Upper lobe of left lung (tissue), 6 donors: ENCODE data around the gene ZSCAN16. TPM values are rescaled to one million over a fixed set of nuclear protein-coding genes. Genes with fewer than 3 reads are reported as not detected.
A peak's percentile ranks its signal among the peaks of the same experiment; 100 is the strongest.
"Not testable (repeated sequence)": the region's sequence is repeated elsewhere in the genome, so short reads cannot be mapped to it uniquely, and the experiment has no call there.

ENCODE experiments used
- ATAC-seq, 2 donors: fragments of 200-7000 bp; cut with Tn5 transposase; one replicate each; pipeline ENCODE4 v1.9.1; 2022; ENCODE audit warnings: mild to moderate bottlenecking in 2 of 2, moderate library complexity in 2 of 2; ENCODE audit not compliant: low FRiP score in 2 of 2
- DNase-seq, 2 donors: peaks; one replicate each; pipeline ENCODE4 v3.0.0-alpha.2; 2019 to 2020
- H3K27ac ChIP-seq, 4 donors: fragments of 200-600 bp; sonication (generic); one replicate each; pipeline ENCODE4 v1.5.1; 2016 to 2019
- H3K27me3 ChIP-seq, 4 donors: fragments of 200-600 bp; sonication (generic); one replicate each; pipeline ENCODE4 v1.5.1; 2017 to 2019
- H3K36me3 ChIP-seq, 4 donors: fragments of 200-600 bp; sonication (generic); one replicate each; pipeline ENCODE4 v1.5.1; 2016 to 2019
- H3K4me1 ChIP-seq, 4 donors: fragments of 200-600 bp; sonication (generic); one replicate each; pipeline ENCODE4 v1.5.1; 2018 to 2019
- H3K4me3 ChIP-seq, 4 donors: fragments of 200-600 bp; sonication (generic); one replicate each; pipeline ENCODE4 v1.5.1; 2017 to 2019; ENCODE audit warnings: mild to moderate bottlenecking in 2 of 4, moderate library complexity in 1 of 4
- H3K9me3 ChIP-seq, 4 donors: fragments of 200-600 bp; sonication (generic); one replicate each; pipeline ENCODE4 v1.5.1; 2018 to 2019
- EP300 ChIP-seq, 4 donors: sonication (generic); formaldehyde crosslinking; IDR thresholded peaks; one replicate each; pipeline ENCODE4 v1.5.1; 2017; ENCODE audit warnings: antibody characterized with exemption in 4 of 4, control low read depth in 2 of 4
- POLR2A ChIP-seq, 4 donors: fragments of 450-650 bp; IDR thresholded peaks; one replicate each; pipeline ENCODE4 v1.5.1; 2016 to 2017; ENCODE audit warnings: antibody characterized with exemption in 4 of 4, mild to moderate bottlenecking in 2 of 4
- POLR2AphosphoS5 ChIP-seq, 2 donors: sonication (generic); formaldehyde crosslinking; IDR thresholded peaks; one replicate each; pipeline ENCODE4 v1.5.1; 2017; ENCODE audit warnings: antibody characterized with exemption in 2 of 2
- WGBS, 2 donors: methylation state at CpG; one replicate each; pipeline ENCODE4 v1.1.5; 2017 to 2018; 5-methylcytosine and 5-hydroxymethylcytosine counted together
- total RNA-seq, 6 donors: library from RNA; depleted of rRNA in 4 of 6; stranded (reverse); fragments of >200 nt in 4 of 6; gene quantifications; one replicate each; pipeline versions ENCODE4 v1.1.0 to v1.2.1, GENCODE V29; 2016 to 2021
- TF ChIP-seq, protein P1 (sequence below), 6 experiments: fragments of 450-650 bp in 4 of 6; fragments of 200-600 bp in 2 of 6; sonication (generic) in 2 of 6; IDR thresholded peaks; one replicate each; pipeline ENCODE4 v1.5.1; 2016 to 2019; ENCODE audit warnings: antibody characterized with exemption in 6 of 6
- donor health status: DM: no; HTN: no; CAD: no; lungs with moderate emphysema.
- donor health status: DM: no; HTN: yes; CAD: no; lungs with severe emphysema.

Gene ZSCAN16
- total RNA-seq = 10 to 100 TPM in 1 of 6 donors, 1 to 10 TPM in 5; 4.1 to 16.8 (median 5.1) TPM

- no peaks in the 10 kb centered on the region for H3K9me3 ChIP-seq
- ATAC-seq (peak; percentile 97 to 99), DNase-seq (peak; percentile 91 to 92)
- peak within 1 kb of the TSS; percentile 61 to 73 (median 62) for H3K4me3 ChIP-seq
- TF ChIP-seq POLR2A (IDR thresholded peaks at IDR 0.05) (peak in 1 of 4 donors; percentile 60), EP300 (IDR thresholded peaks at IDR 0.05) (no peak), POLR2AphosphoS5 (IDR thresholded peaks at IDR 0.05) (peak; percentile 10 to 57)
- TF ChIP-seq, protein P1, sequence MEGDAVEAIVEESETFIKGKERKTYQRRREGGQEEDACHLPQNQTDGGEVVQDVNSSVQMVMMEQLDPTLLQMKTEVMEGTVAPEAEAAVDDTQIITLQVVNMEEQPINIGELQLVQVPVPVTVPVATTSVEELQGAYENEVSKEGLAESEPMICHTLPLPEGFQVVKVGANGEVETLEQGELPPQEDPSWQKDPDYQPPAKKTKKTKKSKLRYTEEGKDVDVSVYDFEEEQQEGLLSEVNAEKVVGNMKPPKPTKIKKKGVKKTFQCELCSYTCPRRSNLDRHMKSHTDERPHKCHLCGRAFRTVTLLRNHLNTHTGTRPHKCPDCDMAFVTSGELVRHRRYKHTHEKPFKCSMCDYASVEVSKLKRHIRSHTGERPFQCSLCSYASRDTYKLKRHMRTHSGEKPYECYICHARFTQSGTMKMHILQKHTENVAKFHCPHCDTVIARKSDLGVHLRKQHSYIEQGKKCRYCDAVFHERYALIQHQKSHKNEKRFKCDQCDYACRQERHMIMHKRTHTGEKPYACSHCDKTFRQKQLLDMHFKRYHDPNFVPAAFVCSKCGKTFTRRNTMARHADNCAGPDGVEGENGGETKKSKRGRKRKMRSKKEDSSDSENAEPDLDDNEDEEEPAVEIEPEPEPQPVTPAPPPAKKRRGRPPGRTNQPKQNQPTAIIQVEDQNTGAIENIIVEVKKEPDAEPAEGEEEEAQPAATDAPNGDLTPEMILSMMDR (IDR thresholded peaks at IDR 0.05) = no peak
- peaks cover 0 to 41% (median 16%) of the 10 kb centered on the region in 4 donors for H3K36me3 ChIP-seq
- 0 to 1% methylated on average over 18 to 26 of the region's 28 CpGs for WGBS, 2 donors
- no peaks in the 10 kb centered on the region for H3K27me3 ChIP-seq
- peak within 1 kb of the TSS; percentile 73 to 84 (median 83) for H3K27ac ChIP-seq
- peaks cover 6 to 27% (median 11%) of the 10 kb centered on the region in 4 donors for H3K4me1 ChIP-seq
Measured at GRCh38 chr6:28124350-28124970, at the start of gene ZSCAN16. Gene ZSCAN16, plus strand, starts transcription at chr6:28124609. Its CDS starts 835 bp downstream, at chr6:28125444.

GRCh38 chr6:28078050-28078449 lies 46.4 kb upstream of the ZSCAN16 start:
- no peak for TF ChIP-seq EP300 (IDR thresholded peaks at IDR 0.05)
- Histone ChIP-seq H3K4me1 (peaks cover 3 to 18% (median 11%) of the 10 kb centered on the region in 4 donors), H3K9me3 (no peaks in the 10 kb centered on the region), H3K36me3 (no peaks in the 10 kb centered on the region), H3K27ac (no peak overlapping the region), H3K4me3 (no peak overlapping the region), H3K27me3 (no peaks in the 10 kb centered on the region)
- ATAC-seq (no peak), DNase-seq (no peak)

DNA sequence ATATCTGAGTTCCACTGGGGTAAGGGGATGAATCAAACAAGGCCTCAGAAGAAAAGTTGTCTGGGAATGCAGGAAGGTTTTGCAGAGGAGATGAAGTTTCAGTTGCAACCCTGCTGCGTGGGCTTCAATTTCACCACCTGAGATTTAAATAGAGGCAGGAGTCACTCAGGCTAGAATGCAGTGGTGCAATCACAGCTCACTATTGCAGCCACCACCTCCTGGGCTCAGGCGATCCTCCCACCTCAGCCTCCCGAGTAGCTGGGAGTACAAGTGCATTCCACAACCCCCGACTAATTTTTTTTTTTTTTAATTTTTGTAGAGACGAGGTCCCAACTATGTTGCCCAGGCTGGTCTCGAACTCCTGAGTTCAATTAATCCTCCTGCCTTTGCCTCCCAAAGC lies 45.6 kb upstream of the ZSCAN16 start:
- DNase-seq (no peak), ATAC-seq (no peak)
- Histone ChIP-seq H3K4me1 (peaks cover 3 to 18% (median 11%) of the 10 kb centered on the region in 4 donors), H3K4me3 (no peak overlapping the region), H3K9me3 (no peaks in the 10 kb centered on the region), H3K36me3 (no peaks in the 10 kb centered on the region), H3K27ac (no peak overlapping the region), H3K27me3 (no peaks in the 10 kb centered on the region)
- TF ChIP-seq POLR2A (IDR thresholded peaks at IDR 0.05) (no peak), EP300 (IDR thresholded peaks at IDR 0.05) (no peak)
- WGBS, 2 donors = 85 to 89% methylated on average over 6 of the region's 6 CpGs

DNA sequence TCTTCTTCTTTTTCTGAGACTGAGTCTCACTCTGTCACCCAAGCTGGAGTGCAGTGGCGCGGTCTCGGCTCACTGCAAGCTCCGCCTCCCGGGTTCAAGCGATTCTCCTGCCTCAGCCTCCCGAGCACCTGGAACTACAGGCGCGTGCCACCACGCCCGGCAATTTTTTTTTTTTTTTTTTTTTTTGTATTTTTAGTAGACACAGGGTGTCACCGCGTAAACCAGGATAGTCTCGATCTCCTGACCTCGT lies 44.1 kb upstream of the ZSCAN16 start, which contains the start of gene ZNF165:
TSS of gene ZNF165 (plus strand) at position 188 of the 250 bp plus-strand sequence. CDS start 4,913 bp downstream, outside the sequence.
- H3K9me3 ChIP-seq, H3K27me3 ChIP-seq, H3K36me3 ChIP-seq, DNase-seq: not testable (repeated sequence)
- TF ChIP-seq POLR2A (IDR thresholded peaks at IDR 0.05) = peak in 1 of 4 donors; percentile 2
- WGBS, 2 donors = 1% methylated on average over 15 of the region's 15 CpGs
- peak; percentile 34 to 36 for ATAC-seq
- Histone ChIP-seq H3K4me3 (peak within 1 kb of the TSS; percentile 63 to 80 (median 72)), H3K4me1 (peaks cover 3 to 18% (median 11%) of the 10 kb centered on the region in 4 donors), H3K27ac (peak within 1 kb of the TSS; percentile 82 to 88 (median 86))

DNA sequence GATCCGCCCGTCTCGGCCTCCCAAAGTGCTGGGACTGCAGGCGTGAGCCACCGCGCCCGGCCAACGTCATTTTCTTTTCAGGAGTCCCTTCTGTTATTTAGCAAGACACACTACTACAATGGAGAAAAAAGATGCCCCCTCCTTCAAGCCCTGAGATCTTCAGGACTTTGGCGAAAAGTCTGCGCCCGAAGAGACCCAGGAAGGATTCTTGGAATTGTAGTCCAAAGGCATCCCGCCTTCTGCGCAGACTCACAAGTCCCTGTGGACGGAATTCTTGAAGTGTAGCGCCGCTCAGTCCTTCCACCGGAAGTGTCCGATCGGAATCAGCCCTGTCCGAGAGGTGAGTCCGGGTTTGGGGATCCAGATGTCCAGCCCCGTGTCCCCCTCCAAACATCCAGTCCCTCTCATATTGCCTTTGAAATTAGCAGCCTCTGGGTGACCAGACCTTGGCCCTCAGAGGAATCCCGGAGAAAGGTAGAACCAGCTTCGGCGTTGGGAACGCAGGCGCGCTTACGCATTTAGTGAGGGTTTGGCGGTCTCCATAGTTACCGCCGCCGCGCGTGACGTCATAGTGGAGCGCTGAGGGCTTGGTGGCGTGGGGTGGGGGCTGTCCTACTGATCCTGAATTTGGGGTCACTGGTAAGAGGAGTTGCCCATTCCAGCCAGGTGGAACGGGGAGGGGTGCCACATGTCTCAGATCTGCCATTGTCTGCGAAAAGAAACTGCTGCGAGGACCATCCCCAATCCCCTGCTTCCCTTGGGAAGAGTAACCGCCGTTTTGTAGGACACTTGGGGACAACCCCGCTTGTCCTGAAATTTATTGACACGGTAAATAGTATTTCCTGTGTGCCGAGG lies 43.6 kb upstream of the ZSCAN16 start:
- Histone ChIP-seq H3K36me3 (peaks cover 0 to 5% (median 5%) of the 10 kb centered on the region in 4 donors), H3K4me3 (peak overlapping the region; percentile 63 to 80 (median 72)), H3K27ac (peak overlapping the region; percentile 82 to 88 (median 86)), H3K27me3 (no peaks in the 10 kb centered on the region), H3K9me3 (no peaks in the 10 kb centered on the region), H3K4me1 (peaks cover 3 to 18% (median 11%) of the 10 kb centered on the region in 4 donors)
- peak; percentile 95 to 97 for DNase-seq
- ATAC-seq = peak; percentile 97 to 98
- TF ChIP-seq POLR2A (IDR thresholded peaks at IDR 0.05) (peak in 2 of 4 donors; percentile 38 to 40), POLR2AphosphoS5 (IDR thresholded peaks at IDR 0.05) (peak; percentile 59 to 82), EP300 (IDR thresholded peaks at IDR 0.05) (no peak)
- TF ChIP-seq, protein P1 (IDR thresholded peaks at IDR 0.05) = peak in 1 of 6 experiments; percentile 14
- 0% methylated on average over 20 to 45 of the region's 46 CpGs for WGBS, 2 donors

DNA sequence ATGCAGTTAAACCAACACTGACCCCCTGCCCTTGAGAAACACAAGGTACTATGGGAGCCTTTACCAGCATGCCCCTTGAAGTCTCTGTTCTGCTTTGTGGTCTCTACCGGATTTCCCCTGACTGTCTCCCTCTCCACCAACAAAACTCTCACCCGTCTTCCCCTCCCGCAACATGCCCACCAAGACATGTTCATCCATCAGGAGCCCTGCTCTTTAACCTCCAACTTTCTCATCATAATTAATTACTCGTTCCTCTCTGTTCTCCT lies 43.0 kb upstream of the ZSCAN16 start:
- no peaks in the 10 kb centered on the region for H3K9me3 ChIP-seq
- peaks cover 3 to 18% (median 11%) of the 10 kb centered on the region in 4 donors for H3K4me1 ChIP-seq
- 5 to 13% methylated on average over 4 of the region's 4 CpGs for WGBS, 2 donors
- no peaks in the 10 kb centered on the region for H3K27me3 ChIP-seq
- H3K36me3 ChIP-seq = peaks cover 0 to 11% (median 8%) of the 10 kb centered on the region in 4 donors
- H3K27ac ChIP-seq = peak overlapping the region; percentile 82 to 88 (median 86)
- no peak for TF ChIP-seq EP300 (IDR thresholded peaks at IDR 0.05)
- no peak for TF ChIP-seq POLR2AphosphoS5 (IDR thresholded peaks at IDR 0.05)
- TF ChIP-seq, protein P1 (IDR thresholded peaks at IDR 0.05) = no peak
- no peak for TF ChIP-seq POLR2A (IDR thresholded peaks at IDR 0.05)
- H3K4me3 ChIP-seq = peak overlapping the region; percentile 63 to 80 (median 72)
- no peak for DNase-seq
- peak in 1 of 2 donors; percentile 6 for ATAC-seq
